HepG2 (cell line): Measurements from ENCODE around the gene PLXNC1. TPM values are rescaled to one million over a fixed set of nuclear protein-coding genes. Genes with fewer than 3 reads are reported as not detected.

Experiments used
- CREB1 ChIP-seq, 2 experiments: fragments of 450-650 bp in 1 of 2; IDR thresholded peaks; 2 replicates each; pipeline ENCODE4 v1.6.1; 2016 to 2017; ENCODE audit warnings: control low read depth in 1 of 2, mild to moderate bottlenecking in 1 of 2, missing compliant biosample characterization in 1 of 2, missing genetic modification characterization in 1 of 2
- DPF2 ChIP-seq: sonication (generic); formaldehyde crosslinking; IDR thresholded peaks from 2 replicates; pipeline ENCODE4 v1.4.0; 2020; ENCODE audit warnings: mild to moderate bottlenecking, low read depth, missing genetic modification reagents, borderline replicate concordance
- GABPB1 ChIP-seq: IDR thresholded peaks from 2 replicates; pipeline ENCODE4 v1.6.1; 2016; ENCODE audit warnings: mild to moderate bottlenecking, missing genetic modification reagents, moderate library complexity, missing compliant biosample characterization
- IKZF5 ChIP-seq: IDR thresholded peaks from 2 replicates; pipeline ENCODE4 v1.6.1; 2018; ENCODE audit warnings: missing genetic modification reagents, mild to moderate bottlenecking, missing compliant biosample characterization
- NR2F1 ChIP-seq, 2 experiments: fragments of 450-650 bp in 1 of 2; formaldehyde crosslinking in 1 of 2; IDR thresholded peaks; 2 replicates each; pipeline versions ENCODE4 v1.5.0 to v1.6.1; 2016 to 2020; ENCODE audit warnings: mild to moderate bottlenecking in 1 of 2, missing compliant biosample characterization in 1 of 2, missing genetic modification reagents in 1 of 2, moderate library complexity in 1 of 2
- PBX3 ChIP-seq: sonication (generic); formaldehyde crosslinking; IDR thresholded peaks from 2 replicates; pipeline ENCODE4 v1.8.1; 2023; ENCODE audit warnings: missing genetic modification reagents, inconsistent platforms, borderline replicate concordance
- SATB2 ChIP-seq: sonication (generic); formaldehyde crosslinking; IDR thresholded peaks from 2 replicates; pipeline ENCODE4 v1.5.0; 2020; ENCODE audit warnings: missing genetic modification reagents
- SNAPC5 ChIP-seq: sonication (generic); formaldehyde crosslinking; IDR thresholded peaks from 2 replicates; pipeline ENCODE4 v1.8.1; 2023; ENCODE audit warnings: mild to moderate bottlenecking, missing genetic modification reagents, borderline replicate concordance
- STAT6 ChIP-seq: sonication (generic); formaldehyde crosslinking; IDR thresholded peaks from 2 replicates; pipeline ENCODE4 v1.4.0; 2020; ENCODE audit warnings: missing genetic modification reagents, mild to moderate bottlenecking, borderline replicate concordance
- THAP7 ChIP-seq: sonication (generic); formaldehyde crosslinking; IDR thresholded peaks from 2 replicates; pipeline ENCODE4 v1.8.1; 2023; ENCODE audit warnings: mild to moderate bottlenecking, missing genetic modification reagents
- ZNF275 ChIP-seq: sonication (generic); formaldehyde crosslinking; IDR thresholded peaks from 2 replicates; pipeline ENCODE4 v1.8.0; 2022; ENCODE audit warnings: missing genetic modification reagents, mild to moderate bottlenecking, inconsistent platforms, borderline replicate concordance
- ZNF484 ChIP-seq: sonication (generic); formaldehyde crosslinking; IDR thresholded peaks from 2 replicates; pipeline ENCODE4 v1.5.1; 2020; ENCODE audit warnings: mild to moderate bottlenecking, low read depth, missing genetic modification reagents, borderline replicate concordance
- ZNF792 ChIP-seq: IDR thresholded peaks from 2 replicates; pipeline ENCODE4 v1.6.1; 2016
- ZSCAN29 ChIP-seq: sonication (generic); formaldehyde crosslinking; conservative IDR thresholded peaks from 2 replicates; pipeline ENCODE4 v1.4.0; 2020; ENCODE audit warnings: mild to moderate bottlenecking, missing genetic modification reagents
- ZSCAN5A ChIP-seq: sonication (generic); formaldehyde crosslinking; IDR thresholded peaks from 2 replicates; pipeline ENCODE4 v1.8.0; 2022; ENCODE audit warnings: mild to moderate bottlenecking, missing genetic modification reagents, borderline replicate concordance
- polyA plus RNA-seq, 8 experiments: library from polyadenylated mRNA; depleted of rRNA in 3 of 8; stranded (reverse) in 7 of 8; unstranded in 1 of 8; fragments of >200 nt; fragmentation: Illumina TruSeq in 4 of 8; extraction: Trizol in 4 of 8; gene quantifications; 2 replicates each; pipeline versions ENCODE4 v1.2.1 to v1.2.3, GENCODE V29; 2011 to 2016; ENCODE audit warnings: low read depth in 4 of 8, missing spikeins in 1 of 8, mixed read lengths in 1 of 8; ENCODE audit not compliant: insufficient read depth in 1 of 8
- total RNA-seq, 5 experiments: library from RNA; depleted of rRNA; stranded (reverse); fragments of >200 nt; fragmentation: Illumina TruSeq; extraction: Trizol; gene quantifications; 2 replicates each; pipeline ENCODE4 v1.2.3, GENCODE V29; 2016; ENCODE audit warnings: low read depth in 1 of 5

PLXNC1 gene
- total and polyA plus RNA-seq, 2 of the 13 experiments (the other 11 are each of a cell fraction or from before 2014, with no cell fraction given) = 6.6 to 11.2 TPM

- no peak for TF ChIP-seq PBX3
- no peak for TF ChIP-seq SNAPC5 (CRISPR knock-in tag)
- no peak for TF ChIP-seq GABPB1 (CRISPR knock-in tag)
- TF ChIP-seq CREB1 (IDR thresholded peaks at IDR 0.05) = no peak
- TF ChIP-seq CREB1 (CRISPR knock-in tag; IDR thresholded peaks at IDR 0.05) = no peak
- TF ChIP-seq SATB2 (CRISPR knock-in tag) = no peak
- no peak for TF ChIP-seq IKZF5 (CRISPR knock-in tag)
- TF ChIP-seq STAT6 = no peak
- TF ChIP-seq THAP7 (CRISPR knock-in tag) = no peak
- TF ChIP-seq ZSCAN29 = no peak
- TF ChIP-seq ZSCAN5A (CRISPR knock-in tag) = no peak
- no peak for TF ChIP-seq DPF2 (CRISPR knock-in tag)
- no peak for TF ChIP-seq ZNF275 (CRISPR knock-in tag)
- peak; percentile 35; the same call in 1 of the 2 replicates for TF ChIP-seq ZNF792 (CRISPR knock-in tag)
- no peak for TF ChIP-seq ZNF484 (CRISPR knock-in tag)
- TF ChIP-seq NR2F1 (CRISPR knock-in tag; IDR thresholded peaks at IDR 0.05) = peak in 1 of 2 experiments; percentile 59; a peak in 2 of 4 replicates
Observed at GRCh38 chr12:94152292-94153078, 4.1 kb downstream of the PLXNC1 start (continued).
